HG02885 (cell line): ENCODE results near the gene ZBTB22.

Source experiments
- ATAC-seq: cut with Tn5 transposase; IDR thresholded peaks from one replicate; pipeline ENCODE4 v1.9.1; 2021; ENCODE audit warnings: mild to moderate bottlenecking; ENCODE audit not compliant: unreplicated experiment, poor library complexity

The ZBTB22 gene

GRCh38 chr6:33305052-33305451 is 12.5 kb downstream of the ZBTB22 start:
- no peak for ATAC-seq

GRCh38 chr6:33304216-33304615 is 13.3 kb downstream of the ZBTB22 start:
- ATAC-seq = no peak

GRCh38 chr6:33301877-33302276 is 15.7 kb downstream of the ZBTB22 start:
- no peak for ATAC-seq

- ATAC-seq = peak; percentile 77
Measured at GRCh38 chr6:33299237-33299944, 18.2 kb downstream of the ZBTB22 start.

GRCh38 chr6:33298773-33299236 is 18.7 kb downstream of the ZBTB22 start, which contains the start of gene RGL2:
TSS of gene RGL2 (minus strand) at chr6:33298942. CDS start at chr6:33298610, 332 bp downstream.
- ATAC-seq = peak; percentile 45

- ATAC-seq = no peak
Measured at GRCh38 chr6:33297956-33298772, 19.4 kb downstream of the ZBTB22 start.

GRCh38 chr6:33297406-33297955 is 20.1 kb downstream of the ZBTB22 start:
- no peak for ATAC-seq

GRCh38 chr6:33296797-33297405 is 20.6 kb downstream of the ZBTB22 start:
- no peak for ATAC-seq

GRCh38 chr6:33295621-33296369 is 21.7 kb downstream of the ZBTB22 start:
- ATAC-seq = no peak

GRCh38 chr6:33294086-33294823 is 23.3 kb downstream of the ZBTB22 start:
- no peak for ATAC-seq

GRCh38 chr6:33292996-33293682 is 24.4 kb downstream of the ZBTB22 start:
- ATAC-seq = no peak

GRCh38 chr6:33290459-33290858 is 27.1 kb downstream of the ZBTB22 start:
- no peak for ATAC-seq

GRCh38 chr6:33289784-33290315 is 27.7 kb downstream of the ZBTB22 start:
- no peak for ATAC-seq

GRCh38 chr6:33288921-33289783 is 28.4 kb downstream of the ZBTB22 start, which contains the start of the genes PFDN6 and WDR46:
TSS of gene PFDN6 (plus strand) at chr6:33289601. CDS start at chr6:33289857, 256 bp downstream.
TSS of gene WDR46 (minus strand) at chr6:33289239. CDS start at chr6:33289170, 69 bp downstream.
- ATAC-seq = peak; percentile 87

- no peak for ATAC-seq
Measured at GRCh38 chr6:33288141-33288920, 29.2 kb downstream of the ZBTB22 start.
